GM18870 (cell line): ENCODE measurements around the gene VAT1L.

Source experiments
- ATAC-seq: cut with Tn5 transposase; IDR thresholded peaks from one replicate; pipeline ENCODE4 v1.9.1; 2021; ENCODE audit warnings: moderate library complexity; ENCODE audit not compliant: unreplicated experiment

Gene VAT1L

GRCh38 chr16:77899416-77899815, 111.1 kb downstream of the VAT1L start:
- no peak for ATAC-seq

- ATAC-seq: no peak
Measured at GRCh38 chr16:77905374-77905920, 117.1 kb downstream of the VAT1L start.

- no peak for ATAC-seq
Measured at GRCh38 chr16:77910021-77910420, 121.7 kb downstream of the VAT1L start.

GRCh38 chr16:77912617-77913016, 124.3 kb downstream of the VAT1L start:
- no peak for ATAC-seq

- ATAC-seq: no peak
Measured at GRCh38 chr16:77913738-77914253, 125.4 kb downstream of the VAT1L start.

GRCh38 chr16:77916111-77916510, 127.7 kb downstream of the VAT1L start:
- no peak for ATAC-seq

- no peak for ATAC-seq
Measured at GRCh38 chr16:77917971-77918370, 129.6 kb downstream of the VAT1L start.

- ATAC-seq: no peak
Measured at GRCh38 chr16:77918809-77919707, 130.7 kb downstream of the VAT1L start.

- no peak for ATAC-seq
Measured at GRCh38 chr16:77919761-77920415, 131.5 kb downstream of the VAT1L start.

- no peak for ATAC-seq
Measured at GRCh38 chr16:77920984-77921383, 132.6 kb downstream of the VAT1L start.

- ATAC-seq: no peak
Measured at GRCh38 chr16:77922228-77922754, 133.9 kb downstream of the VAT1L start.

- no peak for ATAC-seq
Measured at GRCh38 chr16:77925531-77925930, 137.2 kb downstream of the VAT1L start.

GRCh38 chr16:77928096-77928495, 139.7 kb downstream of the VAT1L start:
- ATAC-seq: no peak

GRCh38 chr16:77929004-77929403, 140.6 kb downstream of the VAT1L start:
- no peak for ATAC-seq

GRCh38 chr16:77931058-77931457, 142.7 kb downstream of the VAT1L start:
- ATAC-seq: no peak

- no peak for ATAC-seq
Measured at GRCh38 chr16:77937473-77938149, 149.2 kb downstream of the VAT1L start.

- no peak for ATAC-seq
Measured at GRCh38 chr16:77938913-77939312, 150.5 kb downstream of the VAT1L start.

- no peak for ATAC-seq
Measured at GRCh38 chr16:77939968-77940367, 151.6 kb downstream of the VAT1L start.

- no peak for ATAC-seq
Measured at GRCh38 chr16:77943801-77944200, 155.4 kb downstream of the VAT1L start.

GRCh38 chr16:77944631-77945030, 156.3 kb downstream of the VAT1L start:
- no peak for ATAC-seq

GRCh38 chr16:77945126-77945525, 156.8 kb downstream of the VAT1L start:
- ATAC-seq: no peak
